GM12878 (cell line): ENCODE results near the gene RANBP9. TPM values are rescaled to one million over a fixed set of nuclear protein-coding genes. Genes with fewer than 3 reads are reported as not detected.

Experiments used
- ATAC-seq: fragments of 200-7000 bp; cut with Tn5 transposase; 3 replicates; pipeline ENCODE4 v1.9.1; 2020; ENCODE audit warnings: mild to moderate bottlenecking, moderate library complexity
- BruUV-seq: library from RNA; stranded (reverse); fragments of 400-500 nt; replicated peaks from 2 replicates; lab custom pipeline; 2021; lab: Mats Ljungman, UMichigan
- CTCF ChIA-PET: fragments of 300-600 bp; sonication (Branson Sonifier 250); formaldehyde crosslinking; extraction: SDS; loops from one replicate; lab custom pipeline; 2021; ENCODE audit warnings: inconsistent platforms; lab: Yijun Ruan, JAX
- POLR2A ChIA-PET: fragments of 350-600 bp; formaldehyde crosslinking; extraction: SDS; loops from one replicate; lab custom pipeline; 2021; ENCODE audit warnings: inconsistent platforms; lab: Charles Lee
- RAD21 ChIA-PET: fragments of 300-600 bp; sonication (Branson Sonifier 250); formaldehyde crosslinking; loops from one replicate; lab custom pipeline; 2023; ENCODE audit warnings: antibody characterized with exemption; ENCODE audit not compliant: unreplicated experiment; lab: Charles Lee
- SMC1A ChIA-PET: fragments of 300-600 bp; sonication (Branson Sonifier 250); formaldehyde crosslinking; loops from one replicate; lab custom pipeline; 2023; ENCODE audit not compliant: unreplicated experiment, uncharacterized antibody; lab: Charles Lee
- DNase-seq: peaks from one replicate; pipeline ENCODE4 v3.0.0-alpha.2; 2011; ENCODE audit warnings: low read depth, low spot score
- FAIRE-seq: peaks from 3 replicates; lab custom pipeline; 2011; peaks lifted over from hg19 to GRCh38; lab: Jason Lieb, UNC
- H2AFZ ChIP-seq: 2 replicates; pipeline ENCODE4 v1.6.0; 2011; ENCODE audit warnings: low read depth, low read length, control low read depth; ENCODE audit not compliant: control insufficient read depth
- H3K27ac ChIP-seq: 2 replicates; pipeline ENCODE4 v1.5.1; 2011; ENCODE audit warnings: control low read depth; ENCODE audit not compliant: control insufficient read depth, insufficient read depth
- H3K27me3 ChIP-seq, 2 experiments: replicated peaks in 1 of 2; 2 replicates each; pipeline versions ENCODE4 v1.6.0 to v1.6.1; 2011; ENCODE audit warnings: low read length in 1 of 2; ENCODE audit not compliant: control insufficient read depth in 2 of 2, insufficient read depth in 2 of 2
- H3K36me3 ChIP-seq, 2 experiments: 2 replicates each; pipeline ENCODE4 v1.5.1; 2011; ENCODE audit warnings: low read length in 1 of 2; ENCODE audit not compliant: control insufficient read depth in 2 of 2, insufficient read depth in 2 of 2
- H3K4me1 ChIP-seq: 2 replicates; pipeline ENCODE4 v1.6.1; 2011; ENCODE audit warnings: mild to moderate bottlenecking, low read length, moderate library complexity, mixed read lengths; ENCODE audit not compliant: control insufficient read depth, insufficient read depth
- H3K4me2 ChIP-seq: 2 replicates; pipeline ENCODE4 v1.6.0; 2011; ENCODE audit warnings: control low read depth; ENCODE audit not compliant: control insufficient read depth, insufficient read depth
- H3K4me3 ChIP-seq: fragments of 200-600 bp; sonication (generic); 2 replicates; pipeline ENCODE4 v1.5.1; 2016
- H3K79me2 ChIP-seq: 2 replicates; pipeline ENCODE4 v1.6.0; 2011; ENCODE audit warnings: low read length; ENCODE audit not compliant: control insufficient read depth, insufficient read depth
- H3K9ac ChIP-seq: 2 replicates; pipeline ENCODE4 v1.8.0; 2011; ENCODE audit warnings: low read length, control low read depth, mixed read lengths; ENCODE audit not compliant: control insufficient read depth, insufficient read depth
- H3K9me3 ChIP-seq: replicated peaks from 3 replicates; pipeline ENCODE4 v1.5.1; 2011; ENCODE audit warnings: mild to moderate bottlenecking, low read length; ENCODE audit not compliant: control insufficient read depth, insufficient read depth
- H4K20me1 ChIP-seq: 2 replicates; pipeline ENCODE4 v1.6.0; 2011; ENCODE audit not compliant: control insufficient read depth, insufficient read depth
- ATF7 ChIP-seq: fragments of 450-650 bp; IDR thresholded peaks from 2 replicates; pipeline ENCODE4 v1.6.1; 2016; ENCODE audit warnings: low read depth, mild to moderate bottlenecking
- CHD2 ChIP-seq: IDR thresholded peaks from 2 replicates; pipeline ENCODE4 v1.6.1; 2011; ENCODE audit warnings: low read depth, low read length, improper control_type of control experiment, borderline replicate concordance
- DPF2 ChIP-seq: fragments of 450-650 bp; IDR thresholded peaks from 2 replicates; pipeline ENCODE4 v1.6.1; 2017; ENCODE audit warnings: mild to moderate bottlenecking
- FOS ChIP-seq: IDR thresholded peaks from 3 replicates; pipeline ENCODE4 v1.6.1; 2011; ENCODE audit warnings: borderline replicate concordance; ENCODE audit not compliant: insufficient read length; ENCODE audit errors: extremely low read depth
- NR2C2 ChIP-seq: IDR thresholded peaks from 2 replicates; pipeline ENCODE4 v1.6.1; 2011; ENCODE audit warnings: borderline replicate concordance, low read depth; ENCODE audit not compliant: control insufficient read depth, insufficient read length
- POLR2AphosphoS2 ChIP-seq: IDR thresholded peaks from 2 replicates; pipeline ENCODE4 v1.6.1; 2011; ENCODE audit warnings: low read depth, mild to moderate bottlenecking, low read length, improper control_type of control experiment, moderate library complexity
- POU2F2 ChIP-seq: IDR thresholded peaks from 3 replicates; pipeline ENCODE4 v1.6.1; 2011; ENCODE audit warnings: low read depth, mild to moderate bottlenecking, low read length, borderline replicate concordance
- RCOR1 ChIP-seq: conservative IDR thresholded peaks from 2 replicates; pipeline ENCODE4 v1.6.1; 2012; ENCODE audit warnings: low read depth, low read length, improper control_type of control experiment
- ZBED1 ChIP-seq: IDR thresholded peaks from 2 replicates; pipeline ENCODE4 v1.6.1; 2016; ENCODE audit warnings: borderline replicate concordance
- ZBTB4 ChIP-seq: fragments of 450-650 bp; formaldehyde crosslinking; IDR thresholded peaks from 2 replicates; pipeline ENCODE4 v1.4.0; 2022; ENCODE audit warnings: mild to moderate bottlenecking, moderate library complexity
- ZNF207 ChIP-seq: fragments of 450-650 bp; IDR thresholded peaks from 2 replicates; pipeline ENCODE4 v1.6.1; 2014; ENCODE audit warnings: antibody characterized with exemption, mild to moderate bottlenecking, borderline replicate concordance
- ZNF274 ChIP-seq: IDR thresholded peaks from one replicate; pipeline ENCODE4 v1.8.0; 2011; ENCODE audit not compliant: insufficient read length, insufficient read depth
- WGBS: methylation state at CpG from one replicate; pipeline ENCODE4 v1.1.6; 2016; ENCODE audit warnings: low lambda C conversion rate; ENCODE audit not compliant: insufficient replicate concordance, insufficient coverage; ENCODE audit errors: missing lambda C conversion rate; 5-methylcytosine and 5-hydroxymethylcytosine counted together
- in situ Hi-C: fragments of 300-500 bp; cut with MboI; formaldehyde crosslinking; loops from 9 replicates; pipeline ENCODE4 v1.14.3; 2018; ENCODE audit warnings: mixed read lengths
- intact Hi-C: fragments of 100-400 bp; cut with micrococcal nuclease; formaldehyde crosslinking; loops from one replicate; pipeline ENCODE4 v1.14.2; 2022; ENCODE audit not compliant: unreplicated experiment
- polyA plus RNA-seq, 11 experiments: library from polyadenylated mRNA; depleted of rRNA in 4 of 11; unstranded in 6 of 11; stranded (reverse) in 5 of 11; fragments of >200 nt; fragmentation: Nextera tagmentation in 4 of 11; fragmentation: Illumina TruSeq in 1 of 11; extraction: Ambion mirVana in 4 of 11; extraction: Trizol in 1 of 11; gene quantifications; 1 replicate in 1 of 11; 2 replicates in 10 of 11; pipeline versions ENCODE4 v1.2.1 to v1.2.3, GENCODE V29; 2011 to 2016; ENCODE audit warnings: inconsistent platforms in 2 of 11, missing spikeins in 2 of 11, low read depth in 1 of 11
- total RNA-seq, 4 experiments: library from RNA; depleted of rRNA in 3 of 4; stranded (reverse); fragments of >200 nt in 3 of 4; fragmentation: Illumina TruSeq in 1 of 4; extraction: Trizol in 1 of 4; gene quantifications; 2 replicates each; pipeline versions ENCODE4 v1.2.1 to v1.2.3, GENCODE V29; 2013 to 2021
- TF ChIP-seq, protein P1 (sequence below): fragments of 150-350 bp; IDR thresholded peaks from 2 replicates; pipeline ENCODE4 v1.6.1; 2014; ENCODE audit warnings: mild to moderate bottlenecking, low read depth, low read length
- TF ChIP-seq, protein P2 (sequence below): fragments of 450-650 bp; IDR thresholded peaks from 2 replicates; pipeline ENCODE4 v1.6.1; 2014; ENCODE audit warnings: mild to moderate bottlenecking
- TF ChIP-seq, protein P3 (sequence below): fragments of 450-650 bp; conservative IDR thresholded peaks from 2 replicates; pipeline ENCODE4 v1.6.1; 2017; ENCODE audit warnings: mild to moderate bottlenecking, moderate library complexity
- TF ChIP-seq, protein P4 (sequence below): fragments of 450-650 bp; IDR thresholded peaks from 2 replicates; pipeline ENCODE4 v1.6.1; 2017; ENCODE audit warnings: low read depth, mild to moderate bottlenecking, moderate library complexity

Gene RANBP9
- total and polyA plus RNA-seq, 10 of the 15 experiments (the other 5 are each of a cell fraction or from before 2014, with no cell fraction given), result 3.7 to 43.1 (median 16.2) TPM

- H3K79me2 ChIP-seq, result no peaks in the 10 kb centered on the region
- H3K36me3 ChIP-seq, result peaks cover 0 to 10% of the 10 kb centered on the region in 2 experiments; a peak in 2 of 4 replicates
- no TSS peak for BruUV-seq
- no peaks in the 10 kb centered on the region for H3K4me1 ChIP-seq
- no peak for FAIRE-seq
- intact Hi-C loops, result no loop called here
- no peak overlapping the region for H3K4me2 ChIP-seq
- H3K9ac ChIP-seq, result no peak overlapping the region
- RAD21 ChIA-PET, result no interaction called here
- ATAC-seq, result no peak
- H3K4me3 ChIP-seq, result no peak overlapping the region
- H3K9me3 ChIP-seq, result no peaks in the 10 kb centered on the region
- 88% methylated on average over 9 of the region's 9 CpGs for WGBS
- H2AFZ ChIP-seq, result no peak overlapping the region
- DNase-seq, result no peak
- CTCF ChIA-PET, result no interaction called here
- no peaks in the 10 kb centered on the region for H3K27me3 ChIP-seq
- in situ Hi-C loops, result no loop called here
- no peaks in the 10 kb centered on the region for H4K20me1 ChIP-seq
- SMC1A ChIA-PET, result no interaction called here
- POLR2A ChIA-PET, result no interaction called here
- no peak overlapping the region for H3K27ac ChIP-seq
- TF ChIP-seq RCOR1 (no peak), ATF7 (no peak), CHD2 (no peak), POU2F2 (no peak), ZBED1 (no peak), DPF2 (no peak), POLR2AphosphoS2 (no peak), ZNF207 (no peak), ZNF274 (no peak), ZBTB4 (CRISPR knock-in tag) (no peak), FOS (no peak), NR2C2 (no peak)
- TF ChIP-seq, protein P1, sequence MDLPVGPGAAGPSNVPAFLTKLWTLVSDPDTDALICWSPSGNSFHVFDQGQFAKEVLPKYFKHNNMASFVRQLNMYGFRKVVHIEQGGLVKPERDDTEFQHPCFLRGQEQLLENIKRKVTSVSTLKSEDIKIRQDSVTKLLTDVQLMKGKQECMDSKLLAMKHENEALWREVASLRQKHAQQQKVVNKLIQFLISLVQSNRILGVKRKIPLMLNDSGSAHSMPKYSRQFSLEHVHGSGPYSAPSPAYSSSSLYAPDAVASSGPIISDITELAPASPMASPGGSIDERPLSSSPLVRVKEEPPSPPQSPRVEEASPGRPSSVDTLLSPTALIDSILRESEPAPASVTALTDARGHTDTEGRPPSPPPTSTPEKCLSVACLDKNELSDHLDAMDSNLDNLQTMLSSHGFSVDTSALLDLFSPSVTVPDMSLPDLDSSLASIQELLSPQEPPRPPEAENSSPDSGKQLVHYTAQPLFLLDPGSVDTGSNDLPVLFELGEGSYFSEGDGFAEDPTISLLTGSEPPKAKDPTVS, result no peak
- TF ChIP-seq, protein P2, sequence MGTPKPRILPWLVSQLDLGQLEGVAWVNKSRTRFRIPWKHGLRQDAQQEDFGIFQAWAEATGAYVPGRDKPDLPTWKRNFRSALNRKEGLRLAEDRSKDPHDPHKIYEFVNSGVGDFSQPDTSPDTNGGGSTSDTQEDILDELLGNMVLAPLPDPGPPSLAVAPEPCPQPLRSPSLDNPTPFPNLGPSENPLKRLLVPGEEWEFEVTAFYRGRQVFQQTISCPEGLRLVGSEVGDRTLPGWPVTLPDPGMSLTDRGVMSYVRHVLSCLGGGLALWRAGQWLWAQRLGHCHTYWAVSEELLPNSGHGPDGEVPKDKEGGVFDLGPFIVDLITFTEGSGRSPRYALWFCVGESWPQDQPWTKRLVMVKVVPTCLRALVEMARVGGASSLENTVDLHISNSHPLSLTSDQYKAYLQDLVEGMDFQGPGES, result no peak
- TF ChIP-seq, protein P3, sequence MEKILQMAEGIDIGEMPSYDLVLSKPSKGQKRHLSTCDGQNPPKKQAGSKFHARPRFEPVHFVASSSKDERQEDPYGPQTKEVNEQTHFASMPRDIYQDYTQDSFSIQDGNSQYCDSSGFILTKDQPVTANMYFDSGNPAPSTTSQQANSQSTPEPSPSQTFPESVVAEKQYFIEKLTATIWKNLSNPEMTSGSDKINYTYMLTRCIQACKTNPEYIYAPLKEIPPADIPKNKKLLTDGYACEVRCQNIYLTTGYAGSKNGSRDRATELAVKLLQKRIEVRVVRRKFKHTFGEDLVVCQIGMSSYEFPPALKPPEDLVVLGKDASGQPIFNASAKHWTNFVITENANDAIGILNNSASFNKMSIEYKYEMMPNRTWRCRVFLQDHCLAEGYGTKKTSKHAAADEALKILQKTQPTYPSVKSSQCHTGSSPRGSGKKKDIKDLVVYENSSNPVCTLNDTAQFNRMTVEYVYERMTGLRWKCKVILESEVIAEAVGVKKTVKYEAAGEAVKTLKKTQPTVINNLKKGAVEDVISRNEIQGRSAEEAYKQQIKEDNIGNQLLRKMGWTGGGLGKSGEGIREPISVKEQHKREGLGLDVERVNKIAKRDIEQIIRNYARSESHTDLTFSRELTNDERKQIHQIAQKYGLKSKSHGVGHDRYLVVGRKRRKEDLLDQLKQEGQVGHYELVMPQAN, result no peak
- TF ChIP-seq, protein P4, sequence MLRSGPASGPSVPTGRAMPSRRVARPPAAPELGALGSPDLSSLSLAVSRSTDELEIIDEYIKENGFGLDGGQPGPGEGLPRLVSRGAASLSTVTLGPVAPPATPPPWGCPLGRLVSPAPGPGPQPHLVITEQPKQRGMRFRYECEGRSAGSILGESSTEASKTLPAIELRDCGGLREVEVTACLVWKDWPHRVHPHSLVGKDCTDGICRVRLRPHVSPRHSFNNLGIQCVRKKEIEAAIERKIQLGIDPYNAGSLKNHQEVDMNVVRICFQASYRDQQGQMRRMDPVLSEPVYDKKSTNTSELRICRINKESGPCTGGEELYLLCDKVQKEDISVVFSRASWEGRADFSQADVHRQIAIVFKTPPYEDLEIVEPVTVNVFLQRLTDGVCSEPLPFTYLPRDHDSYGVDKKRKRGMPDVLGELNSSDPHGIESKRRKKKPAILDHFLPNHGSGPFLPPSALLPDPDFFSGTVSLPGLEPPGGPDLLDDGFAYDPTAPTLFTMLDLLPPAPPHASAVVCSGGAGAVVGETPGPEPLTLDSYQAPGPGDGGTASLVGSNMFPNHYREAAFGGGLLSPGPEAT, result no peak
Observed at GRCh38 chr6:13589801-13590200, 121.8 kb downstream of the RANBP9 start.
